Neural cell (in vitro differentiated cells): Measurements from ENCODE around the gene CXCR5. TPM values are rescaled to one million over a fixed set of nuclear protein-coding genes. Genes with fewer than 3 reads are reported as not detected.

ENCODE experiments used
- H2AFZ ChIP-seq: fragments of 200-600, 300-800 bp; sonication (generic), shearing (Covaris generic); 2 replicates; pipeline ENCODE4 v1.6.0; 2014; ENCODE audit warnings: low read depth, mild to moderate bottlenecking, antibody characterized with exemption, low read length, moderate library complexity
- H3F3A ChIP-seq: fragments of 200-600 bp; shearing (Covaris generic); 2 replicates; pipeline ENCODE4 v1.6.1; 2016; ENCODE audit warnings: mild to moderate bottlenecking, moderate library complexity, mixed read lengths, antibody characterized with exemption, low read length; ENCODE audit not compliant: insufficient read depth, poor library complexity, severe bottlenecking
- H3K27ac ChIP-seq: fragments of 200-600, 300-800 bp; sonication (generic), shearing (Covaris generic); 2 replicates; pipeline ENCODE4 v1.5.1; 2014; ENCODE audit warnings: mild to moderate bottlenecking, low read length, moderate library complexity
- H3K27me3 ChIP-seq: fragments of 300-800, 200-600 bp; sonication (generic), shearing (Covaris generic); 2 replicates; pipeline ENCODE4 v1.6.0; 2014; ENCODE audit warnings: mild to moderate bottlenecking, low read depth, low read length, moderate library complexity; ENCODE audit not compliant: insufficient read depth
- H3K36me3 ChIP-seq: fragments of 300-800, 200-600 bp; sonication (generic), shearing (Covaris generic); 2 replicates; pipeline ENCODE4 v1.5.1; 2014; ENCODE audit warnings: mild to moderate bottlenecking, antibody characterized with exemption, low read length, moderate library complexity; ENCODE audit not compliant: insufficient read depth
- H3K4me2 ChIP-seq: fragments of 300-800, 200-600 bp; sonication (generic), shearing (Covaris generic); 2 replicates; pipeline ENCODE4 v1.6.0; 2014; ENCODE audit warnings: mild to moderate bottlenecking, low read length
- H3K4me3 ChIP-seq: fragments of 300-800, 200-600 bp; sonication (generic), shearing (Covaris generic); 2 replicates; pipeline ENCODE4 v1.5.1; 2014; ENCODE audit warnings: mild to moderate bottlenecking, low read length, moderate library complexity
- H3K79me2 ChIP-seq: fragments of 200-600 bp; shearing (Covaris generic); replicated peaks from 2 replicates; pipeline ENCODE4 v1.6.0; 2014; ENCODE audit warnings: mild to moderate bottlenecking, low read length, moderate library complexity; ENCODE audit not compliant: insufficient read depth
- H3K9ac ChIP-seq: fragments of 300-800, 200-600 bp; sonication (generic), shearing (Covaris generic); 2 replicates; pipeline ENCODE4 v1.6.1; 2016; ENCODE audit warnings: mild to moderate bottlenecking, low read length, mixed read lengths
- H3K9me2 ChIP-seq: fragments of 200-600 bp; shearing (Covaris generic); 2 replicates; pipeline ENCODE4 v1.6.1; 2016; ENCODE audit warnings: mild to moderate bottlenecking, low read length, mixed read lengths; ENCODE audit not compliant: insufficient read depth
- H3K9me3 ChIP-seq: fragments of 200-600, 300-800 bp; sonication (generic), shearing (Covaris generic); 2 replicates; pipeline ENCODE4 v1.6.1; 2016; ENCODE audit warnings: mild to moderate bottlenecking, mixed run types, low read length, moderate library complexity, mixed read lengths
- H4K20me1 ChIP-seq: fragments of 200-600 bp; shearing (Covaris generic); 2 replicates; pipeline ENCODE4 v1.6.1; 2016; ENCODE audit warnings: mild to moderate bottlenecking, mixed run types; ENCODE audit not compliant: insufficient read depth
- CTCF ChIP-seq: fragments of 450-650 bp; IDR thresholded peaks from 2 replicates; pipeline ENCODE4 v1.5.1; 2014; ENCODE audit warnings: antibody characterized with exemption, mild to moderate bottlenecking, moderate library complexity; ENCODE audit not compliant: poor library complexity, severe bottlenecking
- EP300 ChIP-seq: fragments of 450-650 bp; conservative IDR thresholded peaks from 2 replicates; pipeline ENCODE4 v1.6.1; 2014; ENCODE audit warnings: antibody characterized with exemption, mild to moderate bottlenecking, moderate library complexity; ENCODE audit not compliant: poor library complexity, severe bottlenecking
- EZH2 ChIP-seq: fragments of 200-600, 300-800 bp; shearing (Covaris generic), sonication (generic); IDR thresholded peaks from 2 replicates; pipeline ENCODE4 v1.6.1; 2014; ENCODE audit warnings: antibody characterized with exemption, low read length, borderline replicate concordance, mild to moderate bottlenecking; ENCODE audit not compliant: insufficient read depth, poor library complexity, severe bottlenecking
- MXI1 ChIP-seq: fragments of 450-650 bp; conservative IDR thresholded peaks from 2 replicates; pipeline ENCODE4 v1.6.1; 2014; ENCODE audit warnings: antibody characterized with exemption, mild to moderate bottlenecking; ENCODE audit not compliant: poor library complexity, severe bottlenecking
- POLR2AphosphoS5 ChIP-seq: IDR thresholded peaks from 2 replicates; pipeline ENCODE4 v1.6.1; 2012
- RAD21 ChIP-seq: fragments of 450-650 bp; conservative IDR thresholded peaks from 2 replicates; pipeline ENCODE4 v1.6.1; 2014; ENCODE audit warnings: antibody characterized with exemption, mild to moderate bottlenecking, moderate library complexity
- REST ChIP-seq: IDR thresholded peaks from 2 replicates; pipeline ENCODE4 v1.6.1; 2012; ENCODE audit warnings: borderline replicate concordance
- SMC3 ChIP-seq: fragments of 450-650 bp; conservative IDR thresholded peaks from 2 replicates; pipeline ENCODE4 v1.6.1; 2014; ENCODE audit warnings: antibody characterized with exemption, mild to moderate bottlenecking, moderate library complexity; ENCODE audit not compliant: poor library complexity
- TAF1 ChIP-seq: IDR thresholded peaks from 2 replicates; pipeline ENCODE4 v1.6.1; 2012; ENCODE audit warnings: low read depth
- polyA plus RNA-seq: library from polyadenylated mRNA; depleted of rRNA; stranded (reverse); fragments of >200 nt; gene quantifications from 2 replicates; pipeline ENCODE4 v1.2.3, GENCODE V29; 2014

Gene CXCR5
- polyA plus RNA-seq, 1 donor from 2014 or later = not detected

GRCh38 chr11:118913411-118914125, 29.9 kb downstream of the CXCR5 start:
- H3K9me3 ChIP-seq = no peaks in the 10 kb centered on the region
- H3K36me3 ChIP-seq = no peaks in the 10 kb centered on the region
- H3K4me2 ChIP-seq = no peak overlapping the region
- H2AFZ ChIP-seq = no peak overlapping the region
- no peak overlapping the region for H3K9ac ChIP-seq
- peaks cover 40% of the 10 kb centered on the region for H3K79me2 ChIP-seq
- H3K4me3 ChIP-seq = no peak overlapping the region
- no peaks in the 10 kb centered on the region for H3K27me3 ChIP-seq
- no peaks in the 10 kb centered on the region for H3K9me2 ChIP-seq
- H4K20me1 ChIP-seq = no peaks in the 10 kb centered on the region
- H3F3A ChIP-seq = no peaks in the 10 kb centered on the region
- no peak overlapping the region for H3K27ac ChIP-seq
- TF ChIP-seq SMC3 (no peak), TAF1 (no peak), EP300 (no peak), REST (no peak), CTCF (no peak), RAD21 (no peak), POLR2AphosphoS5 (no peak)

GRCh38 chr11:118914178-118914918, 30.7 kb downstream of the CXCR5 start:
- no peak overlapping the region for H3K27ac ChIP-seq
- no peak for TF ChIP-seq REST
- TF ChIP-seq MXI1 = no peak
- no peak for TF ChIP-seq RAD21
- no peak for TF ChIP-seq TAF1
- TF ChIP-seq POLR2AphosphoS5 = no peak
- TF ChIP-seq EZH2 = no peak
- TF ChIP-seq CTCF = no peak
- TF ChIP-seq EP300 = no peak
- TF ChIP-seq SMC3 = no peak
- no peaks in the 10 kb centered on the region for H3K9me2 ChIP-seq
- H3K4me3 ChIP-seq = no peak overlapping the region
- no peaks in the 10 kb centered on the region for H3K27me3 ChIP-seq
- no peak overlapping the region for H2AFZ ChIP-seq
- H3F3A ChIP-seq = no peaks in the 10 kb centered on the region
- no peaks in the 10 kb centered on the region for H3K36me3 ChIP-seq
- H3K4me2 ChIP-seq = no peak overlapping the region
- no peaks in the 10 kb centered on the region for H4K20me1 ChIP-seq
- H3K79me2 ChIP-seq = peaks cover 36% of the 10 kb centered on the region
- H3K9ac ChIP-seq = no peak overlapping the region
- no peaks in the 10 kb centered on the region for H3K9me3 ChIP-seq
